OCI-LY7 (cell line): ENCODE measurements around the gene CD44. TPM values are rescaled to one million over a fixed set of nuclear protein-coding genes. Genes with fewer than 3 reads are reported as not detected.

Experiments used
- BruUV-seq: library from RNA; stranded (reverse); fragments of 400-500 nt; replicated peaks from 2 replicates; lab custom pipeline; 2021; lab: Mats Ljungman, UMichigan
- CTCF ChIA-PET: fragments of 300-600 bp; sonication (Branson Sonifier 250); formaldehyde crosslinking; loops from one replicate; lab custom pipeline; 2022; ENCODE audit warnings: antibody characterized with exemption; ENCODE audit not compliant: unreplicated experiment; lab: Charles Lee
- POLR2A ChIA-PET: fragments of 300-600 bp; sonication (Branson Sonifier 250); formaldehyde crosslinking; loops from one replicate; lab custom pipeline; 2022; ENCODE audit warnings: antibody characterized with exemption; lab: Charles Lee
- DNase-seq: peaks from one replicate; pipeline ENCODE4 v3.0.0-alpha.2; 2015; ENCODE audit warnings: low spot score
- H2AFZ ChIP-seq: fragments of 200-600 bp; sonication (generic), shearing (Covaris generic); 2 replicates; pipeline ENCODE4 v1.6.1; 2014; ENCODE audit warnings: mild to moderate bottlenecking, antibody characterized with exemption, low read length, moderate library complexity
- H3K27ac ChIP-seq: fragments of 200-600 bp; sonication (generic); 2 replicates; pipeline ENCODE4 v1.5.1; 2014; ENCODE audit warnings: mixed run types, low read depth, mild to moderate bottlenecking, moderate library complexity, low read length, inconsistent platforms; ENCODE audit not compliant: poor library complexity, severe bottlenecking
- H3K36me3 ChIP-seq: fragments of 200-600 bp; sonication (generic); 2 replicates; pipeline ENCODE4 v1.6.1; 2014; ENCODE audit warnings: mild to moderate bottlenecking, antibody characterized with exemption, low read length, moderate library complexity, mixed read lengths; ENCODE audit not compliant: insufficient read depth
- H3K4me1 ChIP-seq: fragments of 200-600 bp; sonication (generic); 2 replicates; pipeline ENCODE4 v1.5.1; 2014; ENCODE audit warnings: mild to moderate bottlenecking, low read length; ENCODE audit not compliant: insufficient read depth, poor library complexity, severe bottlenecking
- H3K4me2 ChIP-seq: fragments of 200-600 bp; sonication (generic); 2 replicates; pipeline ENCODE4 v1.6.1; 2014; ENCODE audit warnings: mild to moderate bottlenecking, low read length
- H3K4me3 ChIP-seq: fragments of 200-600 bp; sonication (generic); 2 replicates; pipeline ENCODE4 v1.5.1; 2014; ENCODE audit warnings: mild to moderate bottlenecking, low read depth, low read length; ENCODE audit not compliant: poor library complexity, severe bottlenecking
- H3K79me2 ChIP-seq: fragments of 200-600 bp; sonication (generic); 2 replicates; pipeline ENCODE4 v1.6.1; 2016; ENCODE audit warnings: low read depth, mild to moderate bottlenecking, low read length, moderate library complexity, mixed read lengths; ENCODE audit not compliant: insufficient read depth
- H3K9me2 ChIP-seq: fragments of 200-600 bp; sonication (generic); 2 replicates; pipeline ENCODE4 v1.6.1; 2016; ENCODE audit warnings: mild to moderate bottlenecking, low read length, mixed read lengths; ENCODE audit not compliant: insufficient read depth
- H3K9me3 ChIP-seq: fragments of 200-600 bp; sonication (generic); 2 replicates; pipeline ENCODE4 v1.6.1; 2014; ENCODE audit warnings: mild to moderate bottlenecking, mixed run types, low read length, mixed read lengths
- H4K20me1 ChIP-seq: fragments of 200-600 bp; sonication (generic); 2 replicates; pipeline ENCODE4 v1.6.1; 2014; ENCODE audit warnings: mild to moderate bottlenecking, antibody characterized with exemption, low read length, moderate library complexity, mixed read lengths; ENCODE audit not compliant: insufficient read depth
- CTCF ChIP-seq: fragments of 200-600 bp; sonication (generic); conservative IDR thresholded peaks from 2 replicates; pipeline ENCODE4 v1.5.1; 2014; ENCODE audit warnings: mild to moderate bottlenecking, antibody characterized with exemption, low read length, moderate library complexity, mixed read lengths
- EZH2phosphoT487 ChIP-seq: fragments of 200-600 bp; sonication (generic); IDR thresholded peaks from 2 replicates; pipeline ENCODE4 v1.6.1; 2018; ENCODE audit warnings: low read depth, borderline replicate concordance, mild to moderate bottlenecking, mixed run types, antibody characterized with exemption, low read length, moderate library complexity, mixed read lengths
- intact Hi-C: fragments of 100-400 bp; cut with micrococcal nuclease; formaldehyde crosslinking; loops from one replicate; pipeline ENCODE4 v1.10.0; 2022; ENCODE audit not compliant: unreplicated experiment
- total RNA-seq, 2 experiments: library from RNA; depleted of rRNA in 1 of 2; stranded (reverse); fragments of >200 nt in 1 of 2; shearing (Covaris generic) in 1 of 2; gene quantifications; 2 replicates each; pipeline ENCODE4 v1.2.3, GENCODE V29; 2014 to 2022

Gene CD44
- total RNA-seq, 2 experiments from 2014 or later: 0.55 TPM; not detected in 1

- Histone ChIP-seq H3K4me2 (no peak overlapping the region), H3K36me3 (no peaks in the 10 kb centered on the region), H3K79me2 (no peaks in the 10 kb centered on the region), H4K20me1 (no peaks in the 10 kb centered on the region), H3K9me3 (no peaks in the 10 kb centered on the region), H3K4me3 (no peak overlapping the region), H2AFZ (no peak overlapping the region), H3K9me2 (no peaks in the 10 kb centered on the region), H3K4me1 (peaks cover 45% of the 10 kb centered on the region), H3K27ac (no peak overlapping the region)
- intact Hi-C loops: no loop called here
- ChIA-PET POLR2A (interaction anchor here (1.3 to 3.0 kb wide), 3 partner anchors 9 to 18 kb away, joined by 4 to 13 read pairs (median 6); no protein-coding TSS in a partner anchor), CTCF (no interaction called here)
- no peak for TF ChIP-seq EZH2phosphoT487
- TF ChIP-seq CTCF: no peak
- no peak for DNase-seq
- BruUV-seq: no TSS peak
Observed at GRCh38 chr11:35168671-35169070, 29.7 kb downstream of the CD44 start.

GRCh38 chr11:35169112-35169511 lies 30.1 kb downstream of the CD44 start:
- POLR2A ChIA-PET: interaction anchor here (0.9 to 3.0 kb wide), 3 partner anchors 9 to 28 kb away, joined by 4 to 13 read pairs (median 5); no protein-coding TSS in a partner anchor
- no peak overlapping the region for H3K4me2 ChIP-seq
- H3K36me3 ChIP-seq: no peaks in the 10 kb centered on the region
- H3K79me2 ChIP-seq: no peaks in the 10 kb centered on the region
- TF ChIP-seq CTCF: no peak
- TF ChIP-seq EZH2phosphoT487: no peak
- no peaks in the 10 kb centered on the region for H3K9me2 ChIP-seq
- H3K4me1 ChIP-seq: peaks cover 43% of the 10 kb centered on the region
- BruUV-seq: no TSS peak
- DNase-seq: no peak
- no peak overlapping the region for H3K27ac ChIP-seq
- CTCF ChIA-PET: no interaction called here
- intact Hi-C loops: no loop called here
- no peaks in the 10 kb centered on the region for H3K9me3 ChIP-seq
- no peak overlapping the region for H2AFZ ChIP-seq
- no peak overlapping the region for H3K4me3 ChIP-seq
- no peaks in the 10 kb centered on the region for H4K20me1 ChIP-seq

GRCh38 chr11:35169754-35170153 lies 30.8 kb downstream of the CD44 start:
- H3K9me2 ChIP-seq: no peaks in the 10 kb centered on the region
- no TSS peak for BruUV-seq
- intact Hi-C loops: no loop called here
- no peak for DNase-seq
- peaks cover 37% of the 10 kb centered on the region for H3K4me1 ChIP-seq
- no peak overlapping the region for H2AFZ ChIP-seq
- no peak overlapping the region for H3K27ac ChIP-seq
- ChIA-PET CTCF (no interaction called here), POLR2A (interaction anchor here (0.8 to 3.0 kb wide), 7 partner anchors 9 to 424 kb away, joined by 3 to 13 read pairs (median 3); no protein-coding TSS in a partner anchor)
- no peaks in the 10 kb centered on the region for H3K79me2 ChIP-seq
- H3K4me2 ChIP-seq: no peak overlapping the region
- no peaks in the 10 kb centered on the region for H3K9me3 ChIP-seq
- H4K20me1 ChIP-seq: no peaks in the 10 kb centered on the region
- no peak overlapping the region for H3K4me3 ChIP-seq
- no peaks in the 10 kb centered on the region for H3K36me3 ChIP-seq
- TF ChIP-seq CTCF (no peak), EZH2phosphoT487 (no peak)
